ENCODE results near the gene SYNGR3. TPM values are rescaled to one million over a fixed set of nuclear protein-coding genes. Genes with fewer than 3 reads are reported as not detected.
A peak's percentile ranks its signal among the peaks of the same experiment; 100 is the strongest.

The SYNGR3 gene
- total and polyA plus RNA-seq, 12 donors: 0.15 to 2.5 (median 0.37) TPM; not detected in 2

- 79 to 85% methylated on average over 15 to 16 of the region's 16 CpGs for WGBS, 2 donors
- intact Hi-C loops (cut with DNase I): loop anchor here in 1 of 10 donors (10.0 kb wide), 1 partner anchor 138 kb away; the partner anchor contains the start of gene RAB26
- no peaks in the 10 kb centered on the region for H3K9me3 ChIP-seq
- DNase-seq: no peak
- H3K27me3 ChIP-seq: no peaks in the 10 kb centered on the region
- no peak for TF ChIP-seq CTCF (IDR thresholded peaks at IDR 0.05)
- H3K4me3 ChIP-seq: peak overlapping the region in 2 of 10 donors; percentile 91 to 98
- ATAC-seq: no peak
- peaks cover 3 to 28% (median 11%) of the 10 kb centered on the region in 9 donors for H3K36me3 ChIP-seq
- peak overlapping the region in 1 of 10 donors; percentile 94 for H3K27ac ChIP-seq
- H3K4me1 ChIP-seq: peaks cover 37 to 69% (median 55%) of the 10 kb centered on the region in 9 donors
Observed at GRCh38 chr16:2007081-2007836, 17.5 kb downstream of the SYNGR3 start.

GRCh38 chr16:2008009-2008526 lies 18.3 kb downstream of the SYNGR3 start:
- WGBS, 2 donors: 52 to 59% methylated on average over 15 of the region's 15 CpGs
- no peak for TF ChIP-seq CTCF (IDR thresholded peaks at IDR 0.05)

DNA sequence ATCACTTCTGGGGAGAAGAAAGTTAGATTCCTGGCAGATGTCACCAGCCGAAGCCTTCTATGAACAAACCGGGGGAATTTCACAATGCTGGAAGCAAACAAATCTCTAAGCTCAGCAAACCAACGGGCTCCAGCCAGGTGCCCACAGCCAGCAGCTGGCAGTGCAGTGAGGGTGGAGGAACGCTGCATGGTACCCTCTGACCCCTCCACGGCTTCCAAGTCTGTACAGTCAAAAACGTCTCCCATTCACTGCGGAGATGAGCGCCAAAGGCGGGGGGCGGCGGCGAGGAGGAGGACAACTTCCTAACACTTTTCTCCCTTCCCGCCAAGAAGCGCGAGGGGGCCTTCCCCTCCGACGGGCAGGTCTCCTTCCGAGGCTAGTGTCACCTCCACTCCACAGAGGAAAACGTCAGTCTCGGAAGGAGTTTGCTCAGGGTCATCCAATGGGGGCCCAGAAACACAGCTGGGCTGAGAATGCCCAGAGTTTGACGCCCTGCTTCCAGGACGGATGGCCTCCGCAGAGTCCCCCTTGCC lies 18.9 kb downstream of the SYNGR3 start:
- H3K9me3 ChIP-seq: no peaks in the 10 kb centered on the region
- ATAC-seq: no peak
- peaks cover 0 to 14% (median 0%) of the 10 kb centered on the region in 9 donors for H3K36me3 ChIP-seq
- intact Hi-C loops (cut with DNase I): loop anchor here in 1 of 10 donors (10.0 kb wide), 1 partner anchor 136 kb away; the partner anchor contains the start of gene RAB26
- H3K27me3 ChIP-seq: no peaks in the 10 kb centered on the region
- TF ChIP-seq CTCF (IDR thresholded peaks at IDR 0.05): no peak
- peak overlapping the region; percentile 69 to 99 (median 90) for H3K4me3 ChIP-seq
- DNase-seq: no peak
- H3K4me1 ChIP-seq: peaks cover 34 to 63% (median 52%) of the 10 kb centered on the region in 9 donors
- H3K27ac ChIP-seq: peak overlapping the region in 9 of 10 donors; percentile 84 to 96 (median 92)
- WGBS, 2 donors: 5 to 8% methylated on average over 23 of the region's 23 CpGs

More at GRCh38 chr16:2008009-2008526, 18.3 kb downstream of the SYNGR3 start:
- Histone ChIP-seq H3K4me1 (peaks cover 37 to 69% (median 55%) of the 10 kb centered on the region in 9 donors), H3K27ac (peak overlapping the region in 3 of 10 donors; percentile 90 to 96 (median 94)), H3K9me3 (no peaks in the 10 kb centered on the region), H3K36me3 (peaks cover 0 to 20% (median 4%) of the 10 kb centered on the region in 9 donors), H3K27me3 (no peaks in the 10 kb centered on the region), H3K4me3 (peak overlapping the region in 9 of 10 donors; percentile 69 to 99 (median 91))
- DNase-seq (no peak), ATAC-seq (no peak)
- intact Hi-C loops (cut with DNase I): loop anchor here in 1 of 10 donors (10.0 kb wide), 1 partner anchor 137 kb away; the partner anchor contains the start of gene RAB26

GRCh38 chr16:2009164-2009711 lies 19.5 kb downstream of the SYNGR3 start:
- Histone ChIP-seq H3K36me3 (peaks cover 0 to 14% (median 0%) of the 10 kb centered on the region in 9 donors), H3K4me3 (peak overlapping the region; percentile 69 to 99 (median 90)), H3K27ac (peak overlapping the region; percentile 32 to 96 (median 92)), H3K4me1 (peaks cover 30 to 57% (median 47%) of the 10 kb centered on the region in 9 donors), H3K9me3 (no peaks in the 10 kb centered on the region), H3K27me3 (no peaks in the 10 kb centered on the region)
- WGBS, 2 donors: 0 to 1% methylated on average over 49 to 55 of the region's 55 CpGs
- intact Hi-C loops (cut with DNase I): loop anchor here in 1 of 10 donors (10.0 kb wide), 1 partner anchor 136 kb away; the partner anchor contains the start of gene RAB26
- ATAC-seq: peak in 4 of 8 donors; percentile 2 to 7 (median 4)
- no peak for TF ChIP-seq CTCF (IDR thresholded peaks at IDR 0.05)
- DNase-seq: no peak
